SHP77 treated with DMSO at 0.1 percent for 48 hours (cell line): ENCODE data around the gene PRCP.

Experiments
- DNase-seq: peaks from one replicate; lab custom pipeline; 2025; lab: John Stamatoyannopoulos, UW

PRCP gene

GRCh38 chr11:82906931-82907330 is 6.7 kb upstream of the PRCP start:
- no peak for DNase-seq

GRCh38 chr11:82906236-82906635 is 6.0 kb upstream of the PRCP start:
- DNase-seq, result no peak

- no peak for DNase-seq
Observed at GRCh38 chr11:82903843-82904586, 3.8 kb upstream of the PRCP start.

- no peak for DNase-seq
Observed at GRCh38 chr11:82902880-82903279, 2.6 kb upstream of the PRCP start.

GRCh38 chr11:82901922-82902485 is 1.8 kb upstream of the PRCP start:
- DNase-seq, result no peak

- peak; percentile 95 for DNase-seq
Observed at GRCh38 chr11:82901165-82901921, 1.1 kb upstream of the PRCP start, which contains the start of gene DDIAS. Gene DDIAS (plus strand): TSS chr11:82901736. CDS start chr11:82914739, 13,003 bp downstream.

GRCh38 chr11:82899957-82900276 is 313 bp downstream of the PRCP start:
- no peak for DNase-seq

- DNase-seq, result no peak
Observed at GRCh38 chr11:82899186-82899820, 927 bp downstream of the PRCP start.

GRCh38 chr11:82898241-82898640 is 2.0 kb downstream of the PRCP start:
- DNase-seq, result no peak

- no peak for DNase-seq
Observed at GRCh38 chr11:82896183-82896582, 4.0 kb downstream of the PRCP start.

- no peak for DNase-seq
Observed at GRCh38 chr11:82895437-82896091, 4.7 kb downstream of the PRCP start.

- no peak for DNase-seq
Observed at GRCh38 chr11:82892611-82893169, 7.5 kb downstream of the PRCP start.

GRCh38 chr11:82890936-82891335 is 9.3 kb downstream of the PRCP start:
- no peak for DNase-seq

- DNase-seq, result no peak
Observed at GRCh38 chr11:82890002-82890341, 10.3 kb downstream of the PRCP start.

GRCh38 chr11:82889133-82890001 is 10.9 kb downstream of the PRCP start:
- DNase-seq, result no peak

GRCh38 chr11:82883853-82884252 is 16.4 kb downstream of the PRCP start:
- no peak for DNase-seq

GRCh38 chr11:82874646-82875523 is 25.3 kb downstream of the PRCP start:
- DNase-seq, result no peak

GRCh38 chr11:82873919-82874333 is 26.3 kb downstream of the PRCP start:
- DNase-seq, result no peak

- DNase-seq, result no peak
Observed at GRCh38 chr11:82872377-82873150, 27.7 kb downstream of the PRCP start.
